Gastroesophageal sphincter (tissue), 4 donors: Measurements from ENCODE around the gene ERN2. TPM values are rescaled to one million over a fixed set of nuclear protein-coding genes. Genes with fewer than 3 reads are reported as not detected.

Experiments used
- ATAC-seq: fragments of 150-250 bp; one replicate; pipeline ENCODE4 v1.9.1; 2016; ENCODE audit warnings: mild to moderate bottlenecking, moderate library complexity
- H3K27ac ChIP-seq, 4 donors: fragments of 200-600 bp; sonication (generic) in 3 of 4; 1 replicate in 3 of 4; 2 replicates in 1 of 4; pipeline ENCODE4 v1.5.1; 2016 to 2019
- H3K27me3 ChIP-seq: fragments of 200-600 bp; sonication (generic); one replicate; pipeline ENCODE4 v1.5.1; 2019
- H3K36me3 ChIP-seq, 2 donors: fragments of 200-600 bp; sonication (generic); one replicate each; pipeline ENCODE4 v1.5.1; 2019; ENCODE audit warnings: control low read depth in 1 of 2
- H3K4me1 ChIP-seq, 3 donors: fragments of 200-600 bp; sonication (generic); 1 replicate in 2 of 3; 2 replicates in 1 of 3; pipeline ENCODE4 v1.5.1; 2016 to 2019; ENCODE audit warnings: control low read depth in 2 of 3
- H3K4me3 ChIP-seq, 2 donors: fragments of 200-600 bp; sonication (generic); one replicate each; pipeline ENCODE4 v1.5.1; 2019; ENCODE audit warnings: mild to moderate bottlenecking in 1 of 2, moderate library complexity in 1 of 2
- H3K9me3 ChIP-seq, 3 donors: fragments of 200-600 bp; sonication (generic); one replicate each; pipeline ENCODE4 v1.5.1; 2017 to 2019; ENCODE audit warnings: control low read depth in 2 of 3
- EP300 ChIP-seq: sonication (generic); formaldehyde crosslinking; IDR thresholded peaks from one replicate; pipeline ENCODE4 v1.6.1; 2017; ENCODE audit warnings: antibody characterized with exemption, mild to moderate bottlenecking
- POLR2A ChIP-seq, 2 donors: fragments of 450-650 bp; IDR thresholded peaks; one replicate each; pipeline ENCODE4 v1.6.1; 2017; ENCODE audit warnings: antibody characterized with exemption in 2 of 2, mild to moderate bottlenecking in 2 of 2, moderate library complexity in 1 of 2
- POLR2AphosphoS5 ChIP-seq: sonication (generic); formaldehyde crosslinking; IDR thresholded peaks from one replicate; pipeline ENCODE4 v1.6.1; 2017; ENCODE audit warnings: antibody characterized with exemption
- WGBS, 2 donors: methylation state at CpG; one replicate each; pipeline ENCODE4 v1.1.5; 2018; ENCODE audit warnings: low coverage in 1 of 2; 5-methylcytosine and 5-hydroxymethylcytosine counted together
- total RNA-seq, 4 donors: library from RNA; depleted of rRNA; stranded (reverse); fragments of >200 nt; gene quantifications; one replicate each; pipeline ENCODE4 v1.1.0, GENCODE V29; 2016
- TF ChIP-seq, protein P1 (sequence below), 4 experiments: fragments of 200-600 bp in 2 of 4; fragments of 450-650 bp in 2 of 4; sonication (generic) in 1 of 4; IDR thresholded peaks; one replicate each; pipeline ENCODE4 v1.5.1; 2017 to 2019; ENCODE audit warnings: antibody characterized with exemption in 4 of 4, mild to moderate bottlenecking in 2 of 4, moderate library complexity in 2 of 4

Gene ERN2
- total RNA-seq, 4 donors from 2014 or later = 2.3 TPM; not detected in 3

DNA sequence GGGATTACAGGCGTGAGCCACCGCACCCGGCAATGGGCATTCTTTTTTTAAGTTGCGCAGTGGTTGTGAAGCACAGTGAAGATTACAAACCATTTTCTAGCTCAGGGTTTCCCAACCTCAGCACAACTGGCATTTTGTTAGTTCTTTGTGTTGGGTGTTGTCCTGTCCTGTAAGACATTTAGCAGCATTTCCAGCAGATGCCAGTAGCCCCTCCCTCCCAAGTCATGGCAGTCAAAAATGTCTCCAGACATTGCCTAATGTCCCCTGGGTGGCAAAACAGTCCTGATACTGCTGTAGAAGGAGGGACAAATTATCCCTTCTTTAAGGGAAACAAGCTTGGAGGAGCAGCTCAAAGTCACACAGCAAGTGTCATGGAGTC, 18.8 kb downstream of the ERN2 start:
- H3K9me3 ChIP-seq = no peaks in the 10 kb centered on the region
- peaks cover 0 to 10% (median 0%) of the 10 kb centered on the region in 3 donors for H3K4me1 ChIP-seq
- no peak for ATAC-seq
- H3K27me3 ChIP-seq = peaks cover 7% of the 10 kb centered on the region
- H3K4me3 ChIP-seq = no peak overlapping the region
- H3K36me3 ChIP-seq = peaks cover 0 to 22% of the 10 kb centered on the region in 2 donors
- TF ChIP-seq EP300 (no peak), POLR2A (IDR thresholded peaks at IDR 0.05) (no peak), POLR2AphosphoS5 (no peak)
- TF ChIP-seq, protein P1, sequence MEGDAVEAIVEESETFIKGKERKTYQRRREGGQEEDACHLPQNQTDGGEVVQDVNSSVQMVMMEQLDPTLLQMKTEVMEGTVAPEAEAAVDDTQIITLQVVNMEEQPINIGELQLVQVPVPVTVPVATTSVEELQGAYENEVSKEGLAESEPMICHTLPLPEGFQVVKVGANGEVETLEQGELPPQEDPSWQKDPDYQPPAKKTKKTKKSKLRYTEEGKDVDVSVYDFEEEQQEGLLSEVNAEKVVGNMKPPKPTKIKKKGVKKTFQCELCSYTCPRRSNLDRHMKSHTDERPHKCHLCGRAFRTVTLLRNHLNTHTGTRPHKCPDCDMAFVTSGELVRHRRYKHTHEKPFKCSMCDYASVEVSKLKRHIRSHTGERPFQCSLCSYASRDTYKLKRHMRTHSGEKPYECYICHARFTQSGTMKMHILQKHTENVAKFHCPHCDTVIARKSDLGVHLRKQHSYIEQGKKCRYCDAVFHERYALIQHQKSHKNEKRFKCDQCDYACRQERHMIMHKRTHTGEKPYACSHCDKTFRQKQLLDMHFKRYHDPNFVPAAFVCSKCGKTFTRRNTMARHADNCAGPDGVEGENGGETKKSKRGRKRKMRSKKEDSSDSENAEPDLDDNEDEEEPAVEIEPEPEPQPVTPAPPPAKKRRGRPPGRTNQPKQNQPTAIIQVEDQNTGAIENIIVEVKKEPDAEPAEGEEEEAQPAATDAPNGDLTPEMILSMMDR (IDR thresholded peaks at IDR 0.05) = no peak
- no peak overlapping the region for H3K27ac ChIP-seq
- 94 to 100% methylated on average over 1 to 3 of the region's 4 CpGs for WGBS, 2 donors

DNA sequence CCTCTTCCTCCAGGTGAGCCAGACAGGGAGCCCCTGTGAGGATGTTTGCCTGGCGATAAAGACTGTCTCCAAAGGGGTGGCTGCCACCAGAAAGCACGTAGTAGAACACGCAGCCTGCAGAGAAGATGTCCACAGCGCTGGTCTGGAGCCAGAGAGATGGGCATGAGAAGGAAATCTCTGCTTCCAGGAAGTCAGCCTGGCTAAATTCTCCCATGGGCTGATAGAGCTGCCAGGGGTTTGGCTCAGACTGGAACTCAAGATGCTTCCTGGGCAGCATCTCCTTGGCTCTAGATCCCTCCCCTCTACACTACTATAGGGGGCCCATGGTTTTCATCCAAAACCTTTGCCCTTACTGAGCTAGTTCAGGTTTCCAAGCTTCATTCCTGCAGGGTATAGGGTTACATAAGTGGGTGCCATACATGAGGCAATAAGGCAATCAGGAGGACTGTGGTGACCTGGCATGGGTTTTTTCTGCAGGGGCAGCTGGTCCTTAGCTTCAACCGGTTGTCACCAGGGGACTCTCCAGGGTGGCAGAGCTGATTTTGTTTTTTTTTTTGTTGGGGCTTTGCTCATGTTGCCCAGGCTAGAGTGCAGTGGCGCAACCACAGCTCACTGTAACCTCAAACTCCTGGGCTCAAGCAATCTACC, 20.7 kb downstream of the ERN2 start:
- TF ChIP-seq EP300 (no peak), POLR2AphosphoS5 (no peak), POLR2A (IDR thresholded peaks at IDR 0.05) (no peak)
- TF ChIP-seq, protein P1 (IDR thresholded peaks at IDR 0.05) = no peak
- Histone ChIP-seq H3K27me3 (no peaks in the 10 kb centered on the region), H3K9me3 (no peaks in the 10 kb centered on the region), H3K36me3 (peaks cover 0 to 41% of the 10 kb centered on the region in 2 donors), H3K4me3 (no peak overlapping the region), H3K27ac (no peak overlapping the region), H3K4me1 (peaks cover 0 to 10% (median 0%) of the 10 kb centered on the region in 3 donors)
- 79% methylated on average over 4 of the region's 6 CpGs; no CpG with 5 or more reads in 1 of the 2 donors for WGBS, 2 donors
- no peak for ATAC-seq

DNA sequence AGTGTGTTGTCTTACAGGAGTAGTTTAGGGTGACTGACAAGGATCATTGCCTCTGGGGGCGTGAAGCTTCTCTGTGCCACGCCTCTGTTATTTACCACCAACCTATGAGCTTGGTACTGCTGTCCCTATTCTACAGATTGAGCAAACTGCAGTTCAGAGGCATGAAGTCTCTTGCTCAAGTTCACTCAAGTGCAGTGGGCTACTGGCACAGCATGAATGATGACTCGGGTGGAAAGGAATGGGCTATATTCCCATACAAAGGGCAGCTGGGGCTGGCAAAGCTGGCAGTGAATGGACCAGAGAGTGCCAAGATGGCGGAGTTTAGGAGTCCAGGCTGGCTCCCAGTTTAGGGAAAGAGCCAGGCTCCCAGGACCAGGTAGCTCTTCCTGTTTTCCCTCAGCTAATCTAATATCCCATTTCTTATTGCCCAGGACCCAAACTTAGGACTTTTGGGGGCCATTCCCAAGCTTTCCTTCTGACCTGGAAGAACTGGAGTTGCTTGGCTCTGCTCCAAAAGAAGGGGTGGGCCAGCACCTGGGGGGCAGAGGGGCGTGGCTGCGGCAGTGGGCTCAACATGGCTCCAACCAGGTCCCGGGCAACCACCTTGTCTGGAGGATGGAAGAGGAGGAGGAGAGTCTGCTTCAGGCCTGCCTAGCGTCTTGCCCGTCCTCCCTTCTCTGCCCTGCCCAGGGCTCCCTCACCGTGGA, 21.4 kb downstream of the ERN2 start:
- WGBS, 2 donors = 72% methylated on average over 2 of the region's 10 CpGs; no CpG with 5 or more reads in 1 of the 2 donors
- Histone ChIP-seq H3K4me3 (no peak overlapping the region), H3K4me1 (peaks cover 0 to 10% (median 0%) of the 10 kb centered on the region in 3 donors), H3K27me3 (no peaks in the 10 kb centered on the region), H3K36me3 (peaks cover 0 to 48% of the 10 kb centered on the region in 2 donors), H3K9me3 (no peaks in the 10 kb centered on the region), H3K27ac (no peak overlapping the region)
- TF ChIP-seq EP300 = no peak
- TF ChIP-seq POLR2AphosphoS5 = no peak
- no peak for TF ChIP-seq POLR2A (IDR thresholded peaks at IDR 0.05)
- TF ChIP-seq, protein P1 (IDR thresholded peaks at IDR 0.05) = no peak
- ATAC-seq = no peak

DNA sequence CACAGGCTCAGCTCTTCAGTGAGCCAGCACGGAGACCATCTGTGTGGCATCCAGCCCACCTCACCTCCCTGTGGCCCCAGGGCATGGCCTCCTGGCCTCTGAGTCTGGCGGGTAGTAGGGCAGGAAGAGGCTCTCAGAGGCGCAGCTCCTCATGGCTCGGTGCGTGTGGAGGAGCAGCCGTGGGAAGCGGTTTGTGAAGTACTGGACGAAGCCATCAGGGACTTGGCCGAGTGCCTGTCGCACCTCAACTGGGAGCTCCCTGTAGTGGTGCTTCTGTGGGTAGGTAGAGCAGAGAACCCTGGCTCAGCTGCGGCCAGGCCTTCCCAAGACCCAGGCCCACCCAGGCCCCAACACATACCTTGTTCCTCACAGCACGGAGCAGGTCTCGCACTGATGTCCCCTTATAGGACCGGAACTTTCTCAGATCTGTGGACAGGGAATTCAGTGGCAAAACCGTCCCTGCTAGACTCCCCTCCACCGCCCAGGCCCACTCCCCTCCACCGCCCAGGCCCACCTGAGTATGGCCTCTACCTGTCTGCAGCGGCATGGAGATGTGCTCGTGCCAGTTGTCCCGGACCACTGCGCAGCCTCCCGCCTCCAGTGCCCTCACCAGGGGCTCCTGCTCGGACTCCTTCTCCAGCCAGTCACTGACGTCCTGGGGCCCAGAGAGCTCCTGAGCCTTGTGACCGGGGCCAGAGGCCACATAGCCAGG, 22.1 kb downstream of the ERN2 start:
- H3K4me1 ChIP-seq = peaks cover 0 to 10% (median 0%) of the 10 kb centered on the region in 3 donors
- no peak overlapping the region for H3K27ac ChIP-seq
- H3K27me3 ChIP-seq = no peaks in the 10 kb centered on the region
- no peak overlapping the region for H3K4me3 ChIP-seq
- ATAC-seq = no peak
- peaks cover 0 to 55% of the 10 kb centered on the region in 2 donors for H3K36me3 ChIP-seq
- H3K9me3 ChIP-seq = no peaks in the 10 kb centered on the region
- WGBS, 2 donors = 100% methylated on average over 5 of the region's 25 CpGs; no CpG with 5 or more reads in 1 of the 2 donors
- no peak for TF ChIP-seq EP300
- no peak for TF ChIP-seq POLR2A (IDR thresholded peaks at IDR 0.05)
- TF ChIP-seq POLR2AphosphoS5 = no peak
- TF ChIP-seq, protein P1 (IDR thresholded peaks at IDR 0.05) = no peak
